H9 (cell line): ENCODE measurements around the gene NUP107. TPM values are rescaled to one million over a fixed set of nuclear protein-coding genes. Genes with fewer than 3 reads are reported as not detected.

Experiments used
- DNase-seq: peaks from one replicate; pipeline ENCODE4 v3.0.0-alpha.2; 2017
- H2AFZ ChIP-seq: one replicate; pipeline ENCODE4 v1.6.1; 2013; ENCODE audit warnings: mild to moderate bottlenecking, low read length, control low read depth, moderate library complexity
- H2AK5ac ChIP-seq: 2 replicates; pipeline ENCODE4 v1.6.1; 2013; ENCODE audit warnings: low read length, control low read depth, mixed read lengths; ENCODE audit not compliant: insufficient read length
- H2BK120ac ChIP-seq: one replicate; pipeline ENCODE4 v1.6.1; 2013; ENCODE audit warnings: low read depth, mild to moderate bottlenecking, low read length, control low read depth, inconsistent platforms; ENCODE audit not compliant: poor library complexity, severe bottlenecking
- H2BK12ac ChIP-seq: 2 replicates; pipeline ENCODE4 v1.6.1; 2013; ENCODE audit warnings: low read length, control low read depth, mixed read lengths, low read depth; ENCODE audit not compliant: insufficient read length
- H2BK15ac ChIP-seq: 2 replicates; pipeline ENCODE4 v1.6.1; 2013; ENCODE audit warnings: low read depth, low read length, control low read depth
- H2BK20ac ChIP-seq: one replicate; pipeline ENCODE4 v1.6.1; 2013; ENCODE audit warnings: low read depth, mild to moderate bottlenecking, low read length, control low read depth, inconsistent platforms; ENCODE audit not compliant: poor library complexity, severe bottlenecking
- H2BK5ac ChIP-seq: 2 replicates; pipeline ENCODE4 v1.6.1; 2013; ENCODE audit warnings: low read length, control low read depth, mixed read lengths; ENCODE audit not compliant: insufficient read length
- H3K14ac ChIP-seq: 2 replicates; pipeline ENCODE4 v1.6.1; 2013; ENCODE audit warnings: low read length, control low read depth; ENCODE audit not compliant: insufficient read depth
- H3K18ac ChIP-seq: 2 replicates; pipeline ENCODE4 v1.6.1; 2013; ENCODE audit warnings: low read depth, mild to moderate bottlenecking, mixed read lengths, low read length, control low read depth; ENCODE audit not compliant: insufficient read length
- H3K23ac ChIP-seq: 2 replicates; pipeline ENCODE4 v1.6.1; 2013; ENCODE audit warnings: low read length, control low read depth, mixed read lengths, low read depth; ENCODE audit not compliant: insufficient read length
- H3K23me2 ChIP-seq: 2 replicates; pipeline ENCODE4 v1.6.1; 2013; ENCODE audit warnings: low read depth, mild to moderate bottlenecking, mixed read lengths, low read length, control low read depth; ENCODE audit not compliant: insufficient read length, poor library complexity, severe bottlenecking
- H3K27ac ChIP-seq: 2 replicates; pipeline ENCODE4 v1.5.1; 2013; ENCODE audit warnings: low read length, control low read depth, mixed read lengths, low read depth; ENCODE audit not compliant: insufficient read length
- H3K27me3 ChIP-seq: 2 replicates; pipeline ENCODE4 v1.6.1; 2013; ENCODE audit warnings: low read length, control low read depth, inconsistent platforms; ENCODE audit not compliant: insufficient read depth
- H3K4ac ChIP-seq: 2 replicates; pipeline ENCODE4 v1.6.1; 2013; ENCODE audit warnings: low read depth, mild to moderate bottlenecking, control low read depth, inconsistent platforms, low read length, moderate library complexity
- H3K4me1 ChIP-seq: 2 replicates; pipeline ENCODE4 v1.6.1; 2013; ENCODE audit warnings: low read length, control low read depth, inconsistent platforms; ENCODE audit not compliant: insufficient read depth
- H3K4me2 ChIP-seq: 2 replicates; pipeline ENCODE4 v1.6.1; 2013; ENCODE audit warnings: low read length, control low read depth, mixed read lengths; ENCODE audit not compliant: insufficient read length, insufficient read depth
- H3K56ac ChIP-seq: 2 replicates; pipeline ENCODE4 v1.6.1; 2013; ENCODE audit warnings: low read depth, mild to moderate bottlenecking, mixed read lengths, low read length, control low read depth; ENCODE audit not compliant: insufficient read length
- H3K79me1 ChIP-seq: 2 replicates; pipeline ENCODE4 v1.6.1; 2013; ENCODE audit warnings: low read depth, mild to moderate bottlenecking, moderate library complexity, low read length, control low read depth, inconsistent platforms; ENCODE audit not compliant: insufficient read depth, poor library complexity, severe bottlenecking
- H3K79me2 ChIP-seq: 2 replicates; pipeline ENCODE4 v1.6.1; 2013; ENCODE audit warnings: low read length, control low read depth, inconsistent platforms; ENCODE audit not compliant: insufficient read depth
- H3K9ac ChIP-seq: 2 replicates; pipeline ENCODE4 v1.6.1; 2013; ENCODE audit warnings: low read length, control low read depth, mixed read lengths; ENCODE audit not compliant: insufficient read length; ENCODE audit errors: extremely low read depth
- H3K9me3 ChIP-seq: one replicate; pipeline ENCODE4 v1.6.1; 2013; ENCODE audit warnings: low read depth, low read length, inconsistent platforms; ENCODE audit not compliant: control insufficient read depth
- H3T11ph ChIP-seq: one replicate; pipeline ENCODE4 v1.6.1; 2013; ENCODE audit warnings: mild to moderate bottlenecking, low read length, control low read depth, inconsistent platforms
- H4K20me1 ChIP-seq: one replicate; pipeline ENCODE4 v1.6.1; 2013; ENCODE audit not compliant: control insufficient read depth, insufficient read length, insufficient read depth
- H4K5ac ChIP-seq: 2 replicates; pipeline ENCODE4 v1.6.1; 2013; ENCODE audit warnings: low read depth, mild to moderate bottlenecking, mixed read lengths, low read length, control low read depth; ENCODE audit not compliant: insufficient read length
- H4K8ac ChIP-seq: replicated peaks from 2 replicates; pipeline ENCODE4 v1.6.1; 2013; ENCODE audit warnings: low read length, control low read depth, mixed read lengths, low read depth; ENCODE audit not compliant: insufficient read length
- H4K91ac ChIP-seq: 2 replicates; pipeline ENCODE4 v1.6.1; 2013; ENCODE audit warnings: low read depth, mild to moderate bottlenecking, moderate library complexity, mixed read lengths, low read length, control low read depth; ENCODE audit not compliant: insufficient read length
- H3K27ac Mint-ChIP-seq, 3 experiments: 2 replicates in 2 of 3; 3 replicates in 1 of 3; pipeline ENCODE4 v1.8.0; 2020 to 2021; ENCODE audit warnings: mixed read lengths in 3 of 3, mild to moderate bottlenecking in 1 of 3, moderate library complexity in 1 of 3
- H3K27me3 Mint-ChIP-seq: 2 replicates; pipeline ENCODE4 v1.8.0; 2021; ENCODE audit warnings: low read depth, mild to moderate bottlenecking, moderate library complexity, mixed read lengths
- H3K36me3 Mint-ChIP-seq, 3 experiments: 2 replicates in 2 of 3; 3 replicates in 1 of 3; pipeline ENCODE4 v1.8.0; 2020 to 2021; ENCODE audit warnings: low read depth in 3 of 3, mixed read lengths in 3 of 3; ENCODE audit not compliant: insufficient read depth in 1 of 3
- H3K4me1 Mint-ChIP-seq, 2 experiments: 2 replicates each; pipeline ENCODE4 v1.8.0; 2020; ENCODE audit warnings: mixed read lengths in 2 of 2
- H3K4me3 Mint-ChIP-seq, 2 experiments: 2 replicates in 1 of 2; 3 replicates in 1 of 2; pipeline ENCODE4 v1.8.0; 2020 to 2021; ENCODE audit warnings: mild to moderate bottlenecking in 2 of 2, mixed read lengths in 2 of 2, moderate library complexity in 1 of 2
- H3K9me3 Mint-ChIP-seq, 2 experiments: 2 replicates in 1 of 2; 3 replicates in 1 of 2; pipeline ENCODE4 v1.8.0; 2020; ENCODE audit warnings: mild to moderate bottlenecking in 2 of 2, mixed read lengths in 2 of 2, moderate library complexity in 1 of 2
- WGBS: extraction: QIAGEN DNeasy Blood & Tissue Kit; methylation state at CpG from one replicate; pipeline ENCODE4 v1.1.7; 2013; ENCODE audit warnings: missing lambda C conversion rate, low lambda C conversion rate, mixed read lengths; ENCODE audit not compliant: insufficient read length; ENCODE audit errors: extremely low coverage; 5-methylcytosine and 5-hydroxymethylcytosine counted together
- total RNA-seq: library from RNA; stranded (reverse); gene quantifications from 2 replicates; pipeline ENCODE4 v1.2.1, GENCODE V29; 2021
- TF ChIP-seq, protein P1 (sequence below): fragments of 200-600 bp; sonication (generic); conservative IDR thresholded peaks from 3 replicates; pipeline ENCODE4 v1.8.0; 2021; ENCODE audit warnings: antibody characterized with exemption, mild to moderate bottlenecking

Gene NUP107
- total RNA-seq, 1 experiment from 2014 or later: 147 TPM

DNA sequence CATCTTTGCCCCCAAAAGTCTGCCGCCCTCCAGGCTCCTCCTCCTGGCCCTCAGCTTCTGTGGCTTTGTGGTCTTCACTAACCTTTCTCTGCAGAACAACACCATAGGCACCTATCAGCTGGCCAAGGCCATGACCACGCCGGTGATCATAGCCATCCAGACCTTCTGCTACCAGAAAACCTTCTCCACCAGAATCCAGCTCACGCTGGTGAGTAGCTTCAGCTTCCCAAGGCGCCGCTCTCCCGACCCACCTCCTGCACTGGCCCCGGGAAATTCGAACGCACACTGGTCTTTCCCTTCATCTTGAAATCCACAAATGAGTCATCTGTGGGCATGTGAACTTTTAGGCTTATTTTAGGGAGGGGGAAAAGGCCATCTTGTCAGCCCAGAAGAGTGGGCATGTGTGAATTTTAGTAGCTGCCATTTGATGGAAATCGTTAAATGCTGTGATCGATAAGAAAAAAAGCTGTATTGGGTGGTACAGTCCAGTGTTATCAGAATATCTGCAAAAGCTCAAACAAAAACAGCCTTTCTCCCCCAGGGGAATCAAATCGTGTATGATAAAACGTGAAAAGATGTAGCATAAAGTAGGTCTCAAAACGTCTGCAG, 59.9 kb downstream of the NUP107 start:
- Histone ChIP-seq H2BK15ac (no peak overlapping the region), H2AK5ac (no peak overlapping the region), H3K27ac (no peak overlapping the region), H3T11ph (no peak overlapping the region), H4K20me1 (no peaks in the 10 kb centered on the region), H3K4ac (no peak overlapping the region), H2BK12ac (no peak overlapping the region), H3K18ac (no peak overlapping the region), H3K14ac (peak overlapping the region; percentile 75), H3K79me2 (no peaks in the 10 kb centered on the region), H2BK5ac (no peak overlapping the region), H4K91ac (no peak overlapping the region), H3K9me3 (no peaks in the 10 kb centered on the region), H4K5ac (no peak overlapping the region), H3K9ac (peak overlapping the region; percentile 86), H3K56ac (no peak overlapping the region), H3K4me2 (peak overlapping the region; percentile 88), H3K23ac (no peak overlapping the region), H3K79me1 (no peaks in the 10 kb centered on the region), H2BK20ac (no peak overlapping the region), H4K8ac (no peak overlapping the region), H2AFZ (no peak overlapping the region), H3K27me3 (no peaks in the 10 kb centered on the region), H3K4me1 (no peaks in the 10 kb centered on the region), H3K23me2 (peaks cover 6% of the 10 kb centered on the region), H2BK120ac (no peak overlapping the region)
- no peaks in the 10 kb centered on the region for H3K27me3 Mint-ChIP-seq
- no peaks in the 10 kb centered on the region for H3K9me3 Mint-ChIP-seq
- peak; percentile 55 for DNase-seq
- TF ChIP-seq, protein P1, sequence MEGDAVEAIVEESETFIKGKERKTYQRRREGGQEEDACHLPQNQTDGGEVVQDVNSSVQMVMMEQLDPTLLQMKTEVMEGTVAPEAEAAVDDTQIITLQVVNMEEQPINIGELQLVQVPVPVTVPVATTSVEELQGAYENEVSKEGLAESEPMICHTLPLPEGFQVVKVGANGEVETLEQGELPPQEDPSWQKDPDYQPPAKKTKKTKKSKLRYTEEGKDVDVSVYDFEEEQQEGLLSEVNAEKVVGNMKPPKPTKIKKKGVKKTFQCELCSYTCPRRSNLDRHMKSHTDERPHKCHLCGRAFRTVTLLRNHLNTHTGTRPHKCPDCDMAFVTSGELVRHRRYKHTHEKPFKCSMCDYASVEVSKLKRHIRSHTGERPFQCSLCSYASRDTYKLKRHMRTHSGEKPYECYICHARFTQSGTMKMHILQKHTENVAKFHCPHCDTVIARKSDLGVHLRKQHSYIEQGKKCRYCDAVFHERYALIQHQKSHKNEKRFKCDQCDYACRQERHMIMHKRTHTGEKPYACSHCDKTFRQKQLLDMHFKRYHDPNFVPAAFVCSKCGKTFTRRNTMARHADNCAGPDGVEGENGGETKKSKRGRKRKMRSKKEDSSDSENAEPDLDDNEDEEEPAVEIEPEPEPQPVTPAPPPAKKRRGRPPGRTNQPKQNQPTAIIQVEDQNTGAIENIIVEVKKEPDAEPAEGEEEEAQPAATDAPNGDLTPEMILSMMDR: no peak
- peak overlapping the region; percentile 77 to 96 (median 80) for H3K27ac Mint-ChIP-seq
- peaks cover 12 to 17% of the 10 kb centered on the region in 2 experiments for H3K4me1 Mint-ChIP-seq
- WGBS: no CpG with 5 or more reads among the region's 15 CpGs
- H3K4me3 Mint-ChIP-seq: peak overlapping the region; percentile 96 to 99
- peaks cover 0 to 28% (median 22%) of the 10 kb centered on the region in 3 experiments; a peak in 6 of 7 replicates for H3K36me3 Mint-ChIP-seq
